WTC11 (cell line): Measurements from ENCODE around the gene VPS4B. TPM values are rescaled to one million over a fixed set of nuclear protein-coding genes. Genes with fewer than 3 reads are reported as not detected.

Experiments
- ATAC-seq: fragments of 200-7000 bp; cut with Tn5 transposase; 2 replicates; pipeline ENCODE4 v1.10.0; 2021; ENCODE audit warnings: mild to moderate bottlenecking, moderate library complexity
- CTCF ChIA-PET: fragments of 300-600 bp; sonication (Branson Sonifier 250); formaldehyde crosslinking; loops from one replicate; lab custom pipeline; 2021; ENCODE audit warnings: antibody characterized with exemption; lab: Charles Lee
- POLR2A ChIA-PET: fragments of 350-600 bp; sonication (Branson Sonifier 250); formaldehyde crosslinking; loops from one replicate; lab custom pipeline; 2021; ENCODE audit warnings: antibody characterized with exemption; lab: Charles Lee
- DNase-seq: peaks from one replicate; pipeline ENCODE4 v3.0.0; 2021; ENCODE audit warnings: low spot score
- H3K27ac Mint-ChIP-seq: 2 replicates; pipeline ENCODE4 v1.8.0; 2021; ENCODE audit warnings: mixed read lengths
- H3K27me3 Mint-ChIP-seq: 2 replicates; pipeline ENCODE4 v1.8.0; 2021; ENCODE audit warnings: low read depth, mild to moderate bottlenecking, moderate library complexity, mixed read lengths
- H3K36me3 Mint-ChIP-seq: 2 replicates; pipeline ENCODE4 v1.8.0; 2021; ENCODE audit warnings: mixed read lengths
- H3K4me1 Mint-ChIP-seq: 2 replicates; pipeline ENCODE4 v1.8.0; 2022; ENCODE audit warnings: mixed read lengths
- H3K4me3 Mint-ChIP-seq: 2 replicates; pipeline ENCODE4 v1.8.0; 2021; ENCODE audit warnings: mild to moderate bottlenecking, moderate library complexity, mixed read lengths
- H3K9me3 Mint-ChIP-seq: 2 replicates; pipeline ENCODE4 v1.8.0; 2021; ENCODE audit warnings: mixed read lengths
- ELF4 ChIP-seq: sonication (generic); formaldehyde crosslinking; IDR thresholded peaks from 2 replicates; pipeline ENCODE4 v1.8.1; 2022; ENCODE audit warnings: low read depth, mild to moderate bottlenecking, moderate library complexity, missing genetic modification reagents
- ERG ChIP-seq: fragments of 250-450 bp; sonication (Bioruptor Pico); IDR thresholded peaks from 2 replicates; pipeline ENCODE4 v1.8.0; 2021; ENCODE audit warnings: mild to moderate bottlenecking
- ETV6 ChIP-seq: sonication (generic); formaldehyde crosslinking; IDR thresholded peaks from 2 replicates; pipeline ENCODE4 v1.8.1; 2022; ENCODE audit warnings: mild to moderate bottlenecking, missing genetic modification reagents
- FOXJ3 ChIP-seq: sonication (generic); formaldehyde crosslinking; IDR thresholded peaks from 2 replicates; pipeline ENCODE4 v1.9.0; 2021; ENCODE audit warnings: missing genetic modification reagents, mild to moderate bottlenecking, borderline replicate concordance
- HMGA2 ChIP-seq: fragments of 250-450 bp; sonication (Bioruptor Pico); IDR thresholded peaks from 2 replicates; pipeline ENCODE4 v1.4.0; 2021; ENCODE audit warnings: mild to moderate bottlenecking, moderate library complexity
- IRF1 ChIP-seq: sonication (generic); formaldehyde crosslinking; IDR thresholded peaks from 2 replicates; pipeline ENCODE4 v1.8.0; 2023; ENCODE audit warnings: missing genetic modification reagents
- IRF2 ChIP-seq: sonication (generic); formaldehyde crosslinking; IDR thresholded peaks from 2 replicates; pipeline ENCODE4 v1.8.0; 2022; ENCODE audit warnings: low read depth, missing genetic modification reagents, borderline replicate concordance
- NFATC4 ChIP-seq: fragments of 250-450 bp; sonication (Bioruptor Pico); IDR thresholded peaks from 2 replicates; pipeline ENCODE4 v1.9.0; 2021; ENCODE audit warnings: mild to moderate bottlenecking
- NR3C1 ChIP-seq: sonication (generic); formaldehyde crosslinking; conservative IDR thresholded peaks from 2 replicates; pipeline ENCODE4 v1.8.1; 2023; ENCODE audit warnings: low read depth, mild to moderate bottlenecking, missing genetic modification reagents
- OVOL2 ChIP-seq: fragments of 250-450 bp; sonication (Bioruptor Pico); IDR thresholded peaks from 2 replicates; pipeline ENCODE4 v1.9.0; 2021; ENCODE audit warnings: mild to moderate bottlenecking, borderline replicate concordance
- RELA ChIP-seq: sonication (generic); formaldehyde crosslinking; IDR thresholded peaks from 2 replicates; pipeline ENCODE4 v1.8.1; 2022; ENCODE audit warnings: missing genetic modification reagents, mild to moderate bottlenecking, borderline replicate concordance
- SP1 ChIP-seq: sonication (generic); formaldehyde crosslinking; conservative IDR thresholded peaks from 2 replicates; pipeline ENCODE4 v1.8.1; 2022; ENCODE audit warnings: missing genetic modification reagents
- TP53 ChIP-seq: sonication (generic); formaldehyde crosslinking; IDR thresholded peaks from 2 replicates; pipeline ENCODE4 v1.8.1; 2023; ENCODE audit warnings: mild to moderate bottlenecking, missing genetic modification reagents
- USF2 ChIP-seq: sonication (generic); formaldehyde crosslinking; IDR thresholded peaks from 2 replicates; pipeline ENCODE4 v1.8.1; 2023; ENCODE audit warnings: mild to moderate bottlenecking, missing genetic modification reagents, moderate library complexity
- ZNF138 ChIP-seq: sonication (generic); formaldehyde crosslinking; conservative IDR thresholded peaks from 2 replicates; pipeline ENCODE4 v1.8.1; 2022; ENCODE audit warnings: mild to moderate bottlenecking, moderate library complexity, missing genetic modification reagents
- ZNF232 ChIP-seq: sonication (generic); formaldehyde crosslinking; IDR thresholded peaks from 2 replicates; pipeline ENCODE4 v1.8.0; 2022; ENCODE audit warnings: mild to moderate bottlenecking, missing genetic modification reagents
- ZNF263 ChIP-seq: sonication (generic); formaldehyde crosslinking; IDR thresholded peaks from 2 replicates; pipeline ENCODE4 v1.8.1; 2022; ENCODE audit warnings: low read depth, mild to moderate bottlenecking, moderate library complexity, missing genetic modification reagents
- ZNF317 ChIP-seq: sonication (generic); formaldehyde crosslinking; IDR thresholded peaks from 2 replicates; pipeline ENCODE4 v1.8.1; 2023; ENCODE audit warnings: low read depth, mild to moderate bottlenecking, moderate library complexity, missing genetic modification reagents, borderline replicate concordance
- ZNF423 ChIP-seq: fragments of 250-450 bp; sonication (Bioruptor Pico); IDR thresholded peaks from 2 replicates; pipeline ENCODE4 v2.1.2; 2022; ENCODE audit warnings: mild to moderate bottlenecking, moderate library complexity
- ZNF512 ChIP-seq: sonication (generic); formaldehyde crosslinking; IDR thresholded peaks from 2 replicates; pipeline ENCODE4 v1.8.1; 2022; ENCODE audit warnings: missing genetic modification reagents, borderline replicate concordance
- total RNA-seq: library from RNA; stranded (reverse); gene quantifications from 3 replicates; pipeline ENCODE4 v1.2.3, GENCODE V29; 2021
- TF ChIP-seq, protein P1 (sequence below): sonication (generic); formaldehyde crosslinking; IDR thresholded peaks from 2 replicates; pipeline ENCODE4 v1.8.0; 2022; ENCODE audit warnings: mild to moderate bottlenecking, missing genetic modification reagents
- TF ChIP-seq, protein P2 (sequence below): sonication (generic); formaldehyde crosslinking; IDR thresholded peaks from 2 replicates; pipeline ENCODE4 v1.8.0; 2023; ENCODE audit warnings: missing genetic modification reagents, mild to moderate bottlenecking, borderline replicate concordance

Gene VPS4B
- total RNA-seq, 1 experiment from 2014 or later, result 37.8 TPM

- TF ChIP-seq FOXJ3 (CRISPR knock-in tag), result no peak
- TF ChIP-seq ZNF317 (CRISPR knock-in tag), result no peak
- TF ChIP-seq TP53 (CRISPR knock-in tag), result no peak
- TF ChIP-seq IRF2 (CRISPR knock-in tag), result no peak
- no peak for TF ChIP-seq OVOL2 (CRISPR knock-in tag)
- no peak for TF ChIP-seq ZNF263 (CRISPR knock-in tag)
- TF ChIP-seq ZNF138, result no peak
- TF ChIP-seq ETV6 (CRISPR knock-in tag), result no peak
- TF ChIP-seq ZNF232 (CRISPR knock-in tag), result no peak
- TF ChIP-seq ZNF423, result no peak
- TF ChIP-seq, protein P1, sequence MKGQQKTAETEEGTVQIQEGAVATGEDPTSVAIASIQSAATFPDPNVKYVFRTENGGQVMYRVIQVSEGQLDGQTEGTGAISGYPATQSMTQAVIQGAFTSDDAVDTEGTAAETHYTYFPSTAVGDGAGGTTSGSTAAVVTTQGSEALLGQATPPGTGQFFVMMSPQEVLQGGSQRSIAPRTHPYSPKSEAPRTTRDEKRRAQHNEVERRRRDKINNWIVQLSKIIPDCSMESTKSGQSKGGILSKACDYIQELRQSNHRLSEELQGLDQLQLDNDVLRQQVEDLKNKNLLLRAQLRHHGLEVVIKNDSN, result no peak
- TF ChIP-seq RELA (CRISPR knock-in tag), result no peak
- no peak for TF ChIP-seq NR3C1
- TF ChIP-seq, all 79 proteins: peak for 0
Observed at GRCh38 chr18:63378919-63379638, 43.2 kb downstream of the VPS4B start (continued).

GRCh38 chr18:63377275-63377980 lies 44.8 kb downstream of the VPS4B start:
- no peak for DNase-seq
- ATAC-seq, result no peak
- Mint-ChIP-seq H3K36me3 (peaks cover 3% of the 10 kb centered on the region; the same call in 1 of the 2 replicates), H3K27ac (no peak overlapping the region), H3K9me3 (peaks cover 18% of the 10 kb centered on the region), H3K27me3 (no peaks in the 10 kb centered on the region; the same call in 1 of the 2 replicates), H3K4me1 (no peaks in the 10 kb centered on the region), H3K4me3 (no peak overlapping the region)
- TF ChIP-seq USF2 (no peak), TP53 (CRISPR knock-in tag) (no peak), HMGA2 (no peak), ERG (CRISPR knock-in tag) (no peak)
- ChIA-PET POLR2A (no interaction called here), CTCF (no interaction called here)

DNA sequence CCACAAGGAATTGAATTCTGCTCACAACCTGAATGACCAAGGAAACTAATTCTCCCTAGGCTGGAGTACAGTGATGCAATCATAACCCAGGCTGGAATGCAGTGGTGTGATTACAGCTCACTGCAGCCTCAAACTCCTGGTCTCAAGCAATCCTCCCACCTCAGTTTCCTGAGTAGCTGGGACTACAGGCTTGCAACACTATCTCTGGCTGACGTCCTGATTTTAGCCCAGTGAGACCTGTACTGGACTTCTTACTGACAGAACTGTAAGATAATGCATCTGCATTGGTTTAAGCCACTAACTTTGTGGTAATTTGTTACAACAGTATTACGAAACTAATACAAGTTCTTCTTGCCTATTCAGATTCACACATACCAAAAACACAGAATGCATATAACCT lies 45.7 kb downstream of the VPS4B start:
- ChIA-PET CTCF (no interaction called here), POLR2A (no interaction called here)
- peaks cover 3% of the 10 kb centered on the region; the same call in 1 of the 2 replicates for H3K36me3 Mint-ChIP-seq
- no peaks in the 10 kb centered on the region; the same call in 1 of the 2 replicates for H3K27me3 Mint-ChIP-seq
- peaks cover 18% of the 10 kb centered on the region for H3K9me3 Mint-ChIP-seq
- ATAC-seq (no peak), DNase-seq (no peak)
- H3K27ac Mint-ChIP-seq, result no peak overlapping the region
- H3K4me3 Mint-ChIP-seq, result no peak overlapping the region
- H3K4me1 Mint-ChIP-seq, result no peaks in the 10 kb centered on the region
- TF ChIP-seq USF2 (no peak), SP1 (no peak), ZNF512 (CRISPR knock-in tag) (no peak), TP53 (CRISPR knock-in tag) (no peak), NFATC4 (CRISPR knock-in tag) (no peak), IRF1 (CRISPR knock-in tag) (no peak), ELF4 (CRISPR knock-in tag) (no peak), ZNF232 (CRISPR knock-in tag) (no peak), ZNF138 (no peak)
- TF ChIP-seq, protein P2, sequence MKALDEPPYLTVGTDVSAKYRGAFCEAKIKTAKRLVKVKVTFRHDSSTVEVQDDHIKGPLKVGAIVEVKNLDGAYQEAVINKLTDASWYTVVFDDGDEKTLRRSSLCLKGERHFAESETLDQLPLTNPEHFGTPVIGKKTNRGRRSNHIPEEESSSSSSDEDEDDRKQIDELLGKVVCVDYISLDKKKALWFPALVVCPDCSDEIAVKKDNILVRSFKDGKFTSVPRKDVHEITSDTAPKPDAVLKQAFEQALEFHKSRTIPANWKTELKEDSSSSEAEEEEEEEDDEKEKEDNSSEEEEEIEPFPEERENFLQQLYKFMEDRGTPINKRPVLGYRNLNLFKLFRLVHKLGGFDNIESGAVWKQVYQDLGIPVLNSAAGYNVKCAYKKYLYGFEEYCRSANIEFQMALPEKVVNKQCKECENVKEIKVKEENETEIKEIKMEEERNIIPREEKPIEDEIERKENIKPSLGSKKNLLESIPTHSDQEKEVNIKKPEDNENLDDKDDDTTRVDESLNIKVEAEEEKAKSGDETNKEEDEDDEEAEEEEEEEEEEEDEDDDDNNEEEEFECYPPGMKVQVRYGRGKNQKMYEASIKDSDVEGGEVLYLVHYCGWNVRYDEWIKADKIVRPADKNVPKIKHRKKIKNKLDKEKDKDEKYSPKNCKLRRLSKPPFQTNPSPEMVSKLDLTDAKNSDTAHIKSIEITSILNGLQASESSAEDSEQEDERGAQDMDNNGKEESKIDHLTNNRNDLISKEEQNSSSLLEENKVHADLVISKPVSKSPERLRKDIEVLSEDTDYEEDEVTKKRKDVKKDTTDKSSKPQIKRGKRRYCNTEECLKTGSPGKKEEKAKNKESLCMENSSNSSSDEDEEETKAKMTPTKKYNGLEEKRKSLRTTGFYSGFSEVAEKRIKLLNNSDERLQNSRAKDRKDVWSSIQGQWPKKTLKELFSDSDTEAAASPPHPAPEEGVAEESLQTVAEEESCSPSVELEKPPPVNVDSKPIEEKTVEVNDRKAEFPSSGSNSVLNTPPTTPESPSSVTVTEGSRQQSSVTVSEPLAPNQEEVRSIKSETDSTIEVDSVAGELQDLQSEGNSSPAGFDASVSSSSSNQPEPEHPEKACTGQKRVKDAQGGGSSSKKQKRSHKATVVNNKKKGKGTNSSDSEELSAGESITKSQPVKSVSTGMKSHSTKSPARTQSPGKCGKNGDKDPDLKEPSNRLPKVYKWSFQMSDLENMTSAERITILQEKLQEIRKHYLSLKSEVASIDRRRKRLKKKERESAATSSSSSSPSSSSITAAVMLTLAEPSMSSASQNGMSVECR (CRISPR knock-in tag), result no peak
